OCI-M1 (cell line): Measurements from ENCODE around the gene CROCC2.

Experiments
- DNase-seq: peaks from one replicate; lab custom pipeline; 2025; lab: John Stamatoyannopoulos, UW

CROCC2 gene

GRCh38 chr2:240921311-240921994, 15.3 kb downstream of the CROCC2 start:
- no peak for DNase-seq

- DNase-seq = no peak
These were observed 15.8 kb downstream of the CROCC2 start for GRCh38 chr2:240921995-240922244.

- DNase-seq = no peak
These were observed 16.3 kb downstream of the CROCC2 start for GRCh38 chr2:240922245-240922981.

- DNase-seq = no peak
These were observed 16.9 kb downstream of the CROCC2 start for GRCh38 chr2:240922982-240923537.

DNA sequence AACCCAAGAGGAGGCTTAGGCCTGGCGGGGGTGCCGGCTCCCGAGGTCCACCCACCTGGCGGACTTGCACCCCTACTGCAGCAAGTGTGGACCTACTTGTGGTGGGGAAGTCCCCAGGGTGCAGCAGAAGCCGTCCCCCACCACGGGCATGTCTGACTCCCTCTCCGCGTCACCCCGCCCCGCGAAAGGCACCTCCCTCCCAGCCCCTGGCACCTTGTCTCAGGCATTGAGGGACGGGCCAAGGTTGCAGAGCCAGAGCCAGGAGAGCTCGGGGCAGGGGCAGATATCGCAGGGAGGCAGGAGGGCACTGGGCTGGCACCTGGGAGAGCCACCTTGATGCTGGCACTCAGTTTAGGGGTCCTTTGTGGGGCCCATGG, 19.0 kb downstream of the CROCC2 start:
- no peak for DNase-seq

- no peak for DNase-seq
These were observed 19.7 kb downstream of the CROCC2 start for GRCh38 chr2:240925568-240926515.

DNA sequence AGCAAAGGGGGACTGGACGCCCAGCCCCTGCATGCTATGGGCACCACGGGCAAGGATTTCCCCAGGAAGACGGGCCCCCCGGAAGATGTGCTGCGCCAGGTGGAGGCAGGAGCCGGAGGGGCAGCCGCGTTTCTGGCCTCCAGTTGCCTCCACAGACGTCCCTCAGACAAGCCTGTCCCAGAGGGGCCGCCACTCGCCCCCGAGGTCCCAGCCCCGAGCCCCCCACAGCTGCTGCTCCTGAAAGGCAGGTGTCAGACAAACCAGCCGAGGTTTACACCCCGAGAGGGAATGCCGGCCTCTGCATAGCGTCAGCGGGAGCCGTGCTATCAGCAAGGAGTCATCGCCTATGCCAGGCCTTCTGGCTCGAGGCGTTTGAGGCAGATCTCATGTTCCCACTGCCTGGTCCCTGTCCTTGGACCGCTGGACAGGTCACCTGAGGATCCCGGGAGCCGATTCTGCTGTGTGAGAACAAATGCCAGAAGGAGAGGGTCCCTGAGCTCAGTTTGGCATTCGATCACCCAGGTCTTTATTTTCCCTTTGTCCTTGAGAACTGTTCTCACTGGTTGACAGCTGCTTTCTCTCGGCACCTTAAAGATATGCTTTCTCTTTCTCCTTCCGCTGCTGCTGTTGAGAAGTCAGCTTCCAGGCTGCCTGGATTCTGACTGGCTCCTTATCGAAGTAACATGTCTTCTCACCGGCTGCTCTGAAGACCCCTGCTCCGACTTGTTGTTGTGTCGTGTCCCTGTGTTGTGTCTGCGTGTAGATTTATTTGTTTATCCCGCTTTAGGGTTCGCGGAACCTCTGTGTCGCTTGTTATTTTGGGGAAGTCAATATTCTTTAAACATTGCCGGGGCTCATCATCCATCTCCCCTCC, 20.6 kb downstream of the CROCC2 start:
- no peak for DNase-seq

- DNase-seq = no peak
These were observed 21.2 kb downstream of the CROCC2 start for GRCh38 chr2:240927390-240927781.

GRCh38 chr2:240928476-240929363, 22.6 kb downstream of the CROCC2 start:
- no peak for DNase-seq

DNA sequence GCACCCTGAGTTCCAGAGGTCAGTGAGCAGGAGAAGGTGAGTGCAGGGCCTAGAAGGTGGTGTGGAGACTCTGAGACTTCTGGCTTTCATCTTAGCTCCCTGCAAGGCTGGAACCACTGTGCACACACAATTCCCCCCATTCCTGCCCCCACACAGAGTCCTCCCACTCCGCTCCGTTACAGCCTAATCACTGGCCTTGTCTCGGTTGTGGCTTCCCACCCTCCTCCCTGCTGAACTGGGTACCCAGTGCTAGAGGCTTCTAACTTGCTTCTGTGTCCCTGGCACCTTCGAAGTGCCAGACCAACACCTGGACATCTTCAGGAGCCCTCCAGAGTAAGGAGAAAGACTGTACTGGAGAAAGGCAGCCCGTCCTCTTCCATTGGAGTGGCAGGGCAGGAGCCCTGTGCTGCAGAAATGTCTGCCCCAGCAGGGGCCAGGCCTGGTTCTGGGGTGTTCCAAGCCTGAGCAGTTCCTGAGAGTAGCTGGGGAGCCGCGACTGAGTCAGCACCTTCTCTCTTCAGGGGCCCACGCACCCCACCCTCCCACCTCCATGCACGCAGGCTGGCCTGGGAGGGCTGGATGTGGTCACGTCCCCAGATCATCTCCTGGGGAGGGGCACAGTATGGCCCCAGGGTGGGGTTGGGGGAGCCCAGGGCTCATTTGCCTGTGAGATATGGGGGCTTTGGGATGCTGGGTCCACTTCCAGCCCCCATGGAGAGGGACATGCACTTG, 23.4 kb downstream of the CROCC2 start:
- no peak for DNase-seq

GRCh38 chr2:240930096-240930630, 24.0 kb downstream of the CROCC2 start:
- DNase-seq = no peak

- DNase-seq = no peak
These were observed 24.6 kb downstream of the CROCC2 start for GRCh38 chr2:240930631-240931318.

DNA sequence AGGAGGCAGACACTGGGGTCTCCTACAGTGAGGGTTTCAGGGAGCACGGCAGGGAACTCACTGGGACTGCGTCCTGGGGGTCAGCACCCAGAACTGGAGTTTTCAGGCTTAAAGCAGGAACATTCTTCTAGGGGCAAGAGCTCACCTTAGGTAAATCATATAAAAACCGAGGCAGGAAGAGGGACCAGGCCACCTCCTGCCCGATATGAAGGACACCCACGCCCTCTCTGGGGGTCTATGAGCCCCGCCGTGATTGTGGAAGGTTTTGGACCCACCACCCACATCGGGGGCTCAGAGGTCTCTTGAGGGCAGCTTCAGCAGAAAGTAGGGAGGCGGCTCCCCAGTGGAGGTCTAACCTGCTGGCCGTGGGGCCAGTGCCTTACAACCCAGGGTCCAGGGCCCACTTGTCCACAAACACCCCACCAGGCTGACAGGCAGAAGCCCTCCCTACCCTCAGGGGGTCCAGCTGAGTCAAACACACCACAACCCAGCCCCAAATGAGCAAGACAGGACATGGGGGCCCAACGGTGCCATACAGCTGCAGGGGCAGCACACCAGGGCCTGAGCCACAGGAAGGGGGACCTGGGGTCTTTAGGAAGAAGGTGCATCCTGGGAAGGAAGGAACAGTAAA, 25.3 kb downstream of the CROCC2 start:
- no peak for DNase-seq

DNA sequence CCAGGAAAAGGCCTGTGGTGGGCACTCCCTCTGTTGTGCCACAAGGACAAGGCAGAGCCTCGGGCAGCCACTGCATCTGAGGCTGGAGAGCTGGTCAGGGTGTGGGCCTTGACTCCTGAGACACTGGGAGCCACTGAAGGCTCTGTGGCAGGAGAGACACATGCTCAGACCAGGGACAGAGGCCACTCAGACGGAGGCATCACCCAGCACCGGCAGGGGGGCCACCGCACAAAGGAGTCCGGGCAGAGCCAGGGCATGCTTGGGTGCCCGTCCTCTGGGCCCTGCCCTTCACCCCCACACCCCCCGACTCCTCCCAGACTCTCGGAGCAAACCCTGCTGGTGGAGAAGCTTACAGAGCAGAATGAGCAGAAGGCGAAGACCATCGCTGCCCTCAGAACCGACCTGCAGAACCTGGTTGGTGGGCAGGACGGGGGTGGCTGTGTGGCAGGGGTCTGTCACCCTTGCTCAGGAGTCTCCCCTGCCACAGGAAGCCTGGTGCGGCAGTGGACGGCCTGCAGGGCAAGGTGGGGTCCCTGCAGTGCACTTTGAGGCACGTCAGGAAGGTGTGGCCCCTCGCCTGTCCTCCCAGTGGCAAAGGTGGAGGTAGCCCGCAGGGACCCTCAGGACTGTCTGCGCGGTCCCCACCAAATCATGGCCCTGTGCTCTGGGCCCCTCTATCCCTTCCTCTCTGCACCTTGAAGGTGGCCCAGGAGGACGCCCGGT, 26.0 kb downstream of the CROCC2 start:
- DNase-seq = no peak

- DNase-seq = no peak
These were observed 26.6 kb downstream of the CROCC2 start for GRCh38 chr2:240932724-240933047.

GRCh38 chr2:240933048-240933965, 27.2 kb downstream of the CROCC2 start:
- DNase-seq = no peak
